HL-60 (cell line): ENCODE measurements around the gene IFT20.

Experiments
- GABPA ChIP-seq: IDR thresholded peaks from 2 replicates; pipeline ENCODE4 v1.6.1; 2012; ENCODE audit warnings: low read depth
- SPI1 ChIP-seq: IDR thresholded peaks from 2 replicates; pipeline ENCODE4 v1.6.1; 2012; ENCODE audit warnings: low read depth, mild to moderate bottlenecking, borderline replicate concordance
- TF ChIP-seq, protein P1 (sequence below): IDR thresholded peaks from one replicate; pipeline ENCODE4 v1.5.1; 2011; ENCODE audit warnings: low read length, control low read depth, inconsistent platforms; ENCODE audit not compliant: insufficient read depth
- TF ChIP-seq, protein P2 (sequence below): IDR thresholded peaks from 2 replicates; pipeline ENCODE4 v1.6.1; 2012; ENCODE audit warnings: low read depth; ENCODE audit not compliant: insufficient replicate concordance

DNA sequence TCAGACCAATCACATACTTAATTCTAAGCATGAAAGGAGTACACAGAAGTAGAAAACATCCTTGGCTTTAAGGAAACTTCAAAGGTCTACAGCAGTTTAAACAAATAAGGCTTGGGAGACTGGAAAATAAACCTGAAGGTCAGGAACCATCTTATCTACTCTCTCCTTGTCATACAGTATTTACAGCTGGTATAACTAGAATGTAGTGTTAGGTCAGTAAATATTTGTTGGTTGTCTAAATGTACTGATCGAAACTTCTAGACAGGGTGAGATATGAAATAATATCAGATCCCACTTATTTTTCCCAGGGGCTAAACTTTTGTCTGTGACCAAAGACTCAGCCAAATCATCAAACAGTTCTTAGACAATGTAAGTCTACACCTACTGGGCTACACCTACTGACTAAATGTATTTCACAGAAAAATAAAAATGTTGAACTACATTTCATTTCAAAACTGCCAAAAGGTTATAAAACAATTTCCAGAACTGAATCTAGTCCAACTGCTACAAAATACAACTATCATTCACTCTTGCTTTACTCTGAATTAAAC is 43.4 kb downstream of the IFT20 start:
- TF ChIP-seq, protein P1, sequence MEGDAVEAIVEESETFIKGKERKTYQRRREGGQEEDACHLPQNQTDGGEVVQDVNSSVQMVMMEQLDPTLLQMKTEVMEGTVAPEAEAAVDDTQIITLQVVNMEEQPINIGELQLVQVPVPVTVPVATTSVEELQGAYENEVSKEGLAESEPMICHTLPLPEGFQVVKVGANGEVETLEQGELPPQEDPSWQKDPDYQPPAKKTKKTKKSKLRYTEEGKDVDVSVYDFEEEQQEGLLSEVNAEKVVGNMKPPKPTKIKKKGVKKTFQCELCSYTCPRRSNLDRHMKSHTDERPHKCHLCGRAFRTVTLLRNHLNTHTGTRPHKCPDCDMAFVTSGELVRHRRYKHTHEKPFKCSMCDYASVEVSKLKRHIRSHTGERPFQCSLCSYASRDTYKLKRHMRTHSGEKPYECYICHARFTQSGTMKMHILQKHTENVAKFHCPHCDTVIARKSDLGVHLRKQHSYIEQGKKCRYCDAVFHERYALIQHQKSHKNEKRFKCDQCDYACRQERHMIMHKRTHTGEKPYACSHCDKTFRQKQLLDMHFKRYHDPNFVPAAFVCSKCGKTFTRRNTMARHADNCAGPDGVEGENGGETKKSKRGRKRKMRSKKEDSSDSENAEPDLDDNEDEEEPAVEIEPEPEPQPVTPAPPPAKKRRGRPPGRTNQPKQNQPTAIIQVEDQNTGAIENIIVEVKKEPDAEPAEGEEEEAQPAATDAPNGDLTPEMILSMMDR: no peak
- no peak for TF ChIP-seq GABPA
- TF ChIP-seq SPI1: no peak
- TF ChIP-seq, protein P2, sequence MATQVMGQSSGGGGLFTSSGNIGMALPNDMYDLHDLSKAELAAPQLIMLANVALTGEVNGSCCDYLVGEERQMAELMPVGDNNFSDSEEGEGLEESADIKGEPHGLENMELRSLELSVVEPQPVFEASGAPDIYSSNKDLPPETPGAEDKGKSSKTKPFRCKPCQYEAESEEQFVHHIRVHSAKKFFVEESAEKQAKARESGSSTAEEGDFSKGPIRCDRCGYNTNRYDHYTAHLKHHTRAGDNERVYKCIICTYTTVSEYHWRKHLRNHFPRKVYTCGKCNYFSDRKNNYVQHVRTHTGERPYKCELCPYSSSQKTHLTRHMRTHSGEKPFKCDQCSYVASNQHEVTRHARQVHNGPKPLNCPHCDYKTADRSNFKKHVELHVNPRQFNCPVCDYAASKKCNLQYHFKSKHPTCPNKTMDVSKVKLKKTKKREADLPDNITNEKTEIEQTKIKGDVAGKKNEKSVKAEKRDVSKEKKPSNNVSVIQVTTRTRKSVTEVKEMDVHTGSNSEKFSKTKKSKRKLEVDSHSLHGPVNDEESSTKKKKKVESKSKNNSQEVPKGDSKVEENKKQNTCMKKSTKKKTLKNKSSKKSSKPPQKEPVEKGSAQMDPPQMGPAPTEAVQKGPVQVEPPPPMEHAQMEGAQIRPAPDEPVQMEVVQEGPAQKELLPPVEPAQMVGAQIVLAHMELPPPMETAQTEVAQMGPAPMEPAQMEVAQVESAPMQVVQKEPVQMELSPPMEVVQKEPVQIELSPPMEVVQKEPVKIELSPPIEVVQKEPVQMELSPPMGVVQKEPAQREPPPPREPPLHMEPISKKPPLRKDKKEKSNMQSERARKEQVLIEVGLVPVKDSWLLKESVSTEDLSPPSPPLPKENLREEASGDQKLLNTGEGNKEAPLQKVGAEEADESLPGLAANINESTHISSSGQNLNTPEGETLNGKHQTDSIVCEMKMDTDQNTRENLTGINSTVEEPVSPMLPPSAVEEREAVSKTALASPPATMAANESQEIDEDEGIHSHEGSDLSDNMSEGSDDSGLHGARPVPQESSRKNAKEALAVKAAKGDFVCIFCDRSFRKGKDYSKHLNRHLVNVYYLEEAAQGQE: no peak
